Lung (tissue), 12 donors: Measurements from ENCODE around the gene STARD10. TPM values are rescaled to one million over a fixed set of nuclear protein-coding genes. Genes with fewer than 3 reads are reported as not detected.

Experiments used
- ATAC-seq: fragments of 200-7000 bp; cut with Tn5 transposase; one replicate; pipeline ENCODE4 v1.9.1; 2020; ENCODE audit warnings: moderate number of reproducible peaks; ENCODE audit not compliant: insufficient read depth, low FRiP score
- DNase-seq, 3 donors: peaks; one replicate each; pipeline ENCODE4 v3.0.0-alpha.2; 2013 to 2017
- H3K27ac ChIP-seq, 2 donors: one replicate each; pipeline ENCODE4 v1.5.1; 2013; ENCODE audit warnings: mild to moderate bottlenecking in 2 of 2, moderate library complexity in 2 of 2, control low read depth in 1 of 2, inconsistent platforms in 1 of 2, low read depth in 1 of 2, low read length in 1 of 2
- H3K27me3 ChIP-seq, 3 donors: one replicate each; pipeline ENCODE4 v1.5.1; 2013; ENCODE audit warnings: low read length in 2 of 3; ENCODE audit not compliant: control insufficient read depth in 3 of 3, insufficient read depth in 3 of 3
- H3K36me3 ChIP-seq, 4 donors: one replicate each; pipeline ENCODE4 v1.5.1; 2013; ENCODE audit warnings: low read length in 4 of 4, mild to moderate bottlenecking in 1 of 4, moderate library complexity in 1 of 4; ENCODE audit not compliant: control insufficient read depth in 4 of 4, insufficient read depth in 4 of 4
- H3K4me1 ChIP-seq, 5 donors: one replicate each; pipeline ENCODE4 v1.5.1; 2013; ENCODE audit warnings: low read length in 5 of 5, mild to moderate bottlenecking in 2 of 5, moderate library complexity in 1 of 5; ENCODE audit not compliant: control insufficient read depth in 5 of 5, insufficient read depth in 5 of 5
- H3K4me3 ChIP-seq: one replicate; pipeline ENCODE4 v1.5.1; 2013; ENCODE audit warnings: mild to moderate bottlenecking, control low read depth, moderate library complexity
- H3K9ac ChIP-seq, 2 donors: one replicate each; pipeline ENCODE4 v1.5.1; 2013; ENCODE audit warnings: low read length in 2 of 2, control low read depth in 1 of 2; ENCODE audit not compliant: insufficient read depth in 1 of 2
- H3K9me3 ChIP-seq, 4 donors: one replicate each; pipeline ENCODE4 v1.5.1; 2013; ENCODE audit warnings: low read length in 3 of 4, mild to moderate bottlenecking in 1 of 4, moderate library complexity in 1 of 4; ENCODE audit not compliant: control insufficient read depth in 4 of 4, insufficient read depth in 3 of 4
- CTCF ChIP-seq: IDR thresholded peaks from 2 replicates; pipeline ENCODE4 v1.5.1; 2012; ENCODE audit warnings: mild to moderate bottlenecking; ENCODE audit errors: control extremely low read depth, extremely low read depth
- WGBS, 2 donors: extraction: QIAGEN DNeasy Blood & Tissue Kit; methylation state at CpG; one replicate each; pipeline ENCODE4 v1.1.7; 2013; 5-methylcytosine and 5-hydroxymethylcytosine counted together
- polyA plus RNA-seq, 2 donors: library from polyadenylated mRNA; stranded (reverse); fragments of 200-250 nt; gene quantifications; one replicate each; pipeline ENCODE4 v1.2.1, GENCODE V29; 2013
- total RNA-seq, 2 donors: library from RNA; depleted of rRNA in 1 of 2; stranded (reverse); fragments of >200 nt in 1 of 2; gene quantifications; one replicate each; pipeline ENCODE4 v1.2.1, GENCODE V29; 2014 to 2021
- donor health status: control.
- donor health status: control.
- donor health status: Bipolar disorder and iron deficiency.
- donor health status: healthy.
- donor health status: DM: yes; HTN: yes; CAD: no.

The STARD10 gene
- total and polyA plus RNA-seq, 4 donors = 66.5 to 198 (median 102) TPM

GRCh38 chr11:72829884-72830533, 36.2 kb upstream of the STARD10 start:
- WGBS, 2 donors = 84 to 92% methylated on average over 5 of the region's 5 CpGs
- H3K36me3 ChIP-seq = peaks cover 0 to 16% (median 9%) of the 10 kb centered on the region in 4 donors
- H3K4me1 ChIP-seq = peaks cover 4 to 26% (median 11%) of the 10 kb centered on the region in 5 donors

GRCh38 chr11:72829178-72829577, 35.3 kb upstream of the STARD10 start:
- Histone ChIP-seq H3K4me3 (no peak overlapping the region), H3K9ac (no peak overlapping the region), H3K9me3 (no peaks in the 10 kb centered on the region), H3K27me3 (no peaks in the 10 kb centered on the region), H3K4me1 (peaks cover 4 to 17% (median 11%) of the 10 kb centered on the region in 5 donors), H3K36me3 (peaks cover 0 to 15% (median 9%) of the 10 kb centered on the region in 4 donors), H3K27ac (no peak overlapping the region)
- WGBS, 2 donors = 90 to 93% methylated on average over 13 of the region's 13 CpGs
- ATAC-seq = no peak
- DNase-seq = no peak
- no peak for TF ChIP-seq CTCF

More at GRCh38 chr11:72829884-72830533, 36.2 kb upstream of the STARD10 start:
- ATAC-seq (no peak), DNase-seq (no peak)
- Histone ChIP-seq H3K9ac (no peak overlapping the region), H3K27ac (no peak overlapping the region), H3K4me3 (no peak overlapping the region), H3K9me3 (no peaks in the 10 kb centered on the region), H3K27me3 (no peaks in the 10 kb centered on the region)
- no peak for TF ChIP-seq CTCF

- WGBS, 2 donors = 85% methylated on average over 7 of the region's 7 CpGs
- H3K9me3 ChIP-seq = no peaks in the 10 kb centered on the region
- H3K27ac ChIP-seq = peak overlapping the region in 1 of 2 donors; percentile 20
- no peak for TF ChIP-seq CTCF
- H3K4me3 ChIP-seq = no peak overlapping the region
- H3K27me3 ChIP-seq = no peaks in the 10 kb centered on the region
- H3K4me1 ChIP-seq = peaks cover 4 to 13% (median 10%) of the 10 kb centered on the region in 5 donors
- H3K9ac ChIP-seq = no peak overlapping the region
- peaks cover 0 to 15% (median 9%) of the 10 kb centered on the region in 4 donors for H3K36me3 ChIP-seq
- no peak for ATAC-seq
- no peak for DNase-seq
Observed at GRCh38 chr11:72828692-72829101, 34.9 kb upstream of the STARD10 start.
